KBM-7 (cell line): ENCODE measurements around the gene HLA-DQB2.
A peak's percentile ranks its signal among the peaks of the same experiment; 100 is the strongest.
"Not testable (repeated sequence)": the region's sequence is repeated elsewhere in the genome, so short reads cannot be mapped to it uniquely, and the experiment has no call there.

ENCODE experiments used
- DNase-seq: peaks from one replicate; pipeline ENCODE4 v3.0.0-alpha.2; 2015
- in situ Hi-C: fragments of 300-500 bp; cut with MboI; formaldehyde crosslinking; loops from 2 replicates; pipeline ENCODE4 v1.14.3; 2020; ENCODE audit warnings: low sequenced_read_pairs, low pct_unique_long_range_greater_than_20kb, mixed read lengths

HLA-DQB2 gene

DNA sequence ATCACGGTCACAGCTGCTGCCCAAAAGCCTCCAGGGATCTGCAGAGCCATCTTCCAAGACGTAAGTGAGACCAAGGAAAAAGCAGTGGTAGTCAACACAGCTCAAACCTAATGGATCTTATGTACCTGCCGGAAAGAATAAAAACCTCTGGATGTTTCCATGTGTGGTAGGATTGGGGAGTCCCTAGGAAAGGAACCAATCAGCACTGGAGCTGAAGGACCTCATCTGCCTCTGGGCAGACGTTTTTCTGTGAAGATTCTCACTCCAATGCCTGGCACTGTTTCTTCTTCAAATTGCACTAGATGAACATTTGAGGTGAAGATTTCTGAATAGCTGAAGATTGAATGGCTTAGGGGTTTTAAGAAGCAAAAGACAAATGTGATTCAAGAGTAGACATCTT lies at the start of gene HLA-DQB2:
TSS of gene HLA-DQB2 (minus strand) at position 112 of the 400 bp plus-strand sequence. CDS start at position 50, 62 bp downstream.
- in situ Hi-C loops, result no loop called here
- DNase-seq, result no peak

DNA sequence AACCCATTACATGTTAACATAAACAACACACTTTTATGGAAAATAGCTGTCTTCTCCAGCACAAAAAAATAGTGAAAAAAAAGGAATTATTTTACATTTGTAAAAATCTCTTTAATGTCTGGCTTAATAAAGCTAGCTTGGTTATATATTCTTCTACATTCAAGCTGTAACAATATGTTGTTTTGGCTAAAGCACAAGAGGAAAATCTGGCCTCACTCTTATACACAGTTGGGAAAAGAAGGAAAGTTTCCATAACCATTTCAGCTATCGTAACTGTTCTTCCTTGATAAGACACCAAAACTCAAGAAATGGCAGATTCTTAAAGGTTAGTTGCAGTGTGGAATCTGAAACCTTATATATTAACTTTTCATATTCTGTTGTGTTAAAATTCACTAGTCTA lies 45.8 kb upstream of the HLA-DQB2 start:
- DNase-seq, result no peak
- in situ Hi-C loops, result no loop called here

DNA sequence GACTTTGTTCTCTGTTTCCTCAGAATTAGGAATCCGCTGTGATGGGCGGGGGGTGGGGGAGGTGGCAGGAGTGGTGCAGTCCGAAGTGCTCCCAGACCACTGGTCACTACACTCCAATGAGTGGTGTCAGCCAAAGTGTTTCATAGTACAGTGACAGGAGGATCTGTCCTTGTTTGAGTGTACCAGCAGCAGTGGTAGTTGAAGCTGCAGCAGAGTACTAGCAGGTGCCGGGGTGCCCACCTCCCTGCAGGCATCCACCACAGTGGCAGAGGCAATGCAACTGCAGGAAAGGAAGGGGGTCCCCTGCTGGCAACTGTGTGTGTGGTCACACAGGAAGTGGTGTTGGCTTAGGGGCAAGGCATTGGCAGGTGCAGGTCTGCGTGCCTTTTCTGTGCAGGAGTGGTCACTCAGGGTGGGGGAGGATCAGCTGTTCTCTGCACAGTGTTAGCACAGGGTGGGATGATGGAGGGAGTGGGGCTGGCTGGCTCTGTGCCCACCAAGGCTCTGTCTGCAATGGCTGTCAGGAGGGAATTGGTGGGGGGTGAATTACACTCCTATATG lies 43.8 kb upstream of the HLA-DQB2 start:
- in situ Hi-C loops, result no loop called here
- no peak for DNase-seq

GRCh38 chr6:32805404-32805803 lies 42.1 kb upstream of the HLA-DQB2 start:
- in situ Hi-C loops, result not testable (repeated sequence)

GRCh38 chr6:32803416-32803815 lies 40.1 kb upstream of the HLA-DQB2 start:
- in situ Hi-C loops, result no loop called here

More at GRCh38 chr6:32805404-32805803, 42.1 kb upstream of the HLA-DQB2 start:
- not testable (repeated sequence) for DNase-seq

DNA sequence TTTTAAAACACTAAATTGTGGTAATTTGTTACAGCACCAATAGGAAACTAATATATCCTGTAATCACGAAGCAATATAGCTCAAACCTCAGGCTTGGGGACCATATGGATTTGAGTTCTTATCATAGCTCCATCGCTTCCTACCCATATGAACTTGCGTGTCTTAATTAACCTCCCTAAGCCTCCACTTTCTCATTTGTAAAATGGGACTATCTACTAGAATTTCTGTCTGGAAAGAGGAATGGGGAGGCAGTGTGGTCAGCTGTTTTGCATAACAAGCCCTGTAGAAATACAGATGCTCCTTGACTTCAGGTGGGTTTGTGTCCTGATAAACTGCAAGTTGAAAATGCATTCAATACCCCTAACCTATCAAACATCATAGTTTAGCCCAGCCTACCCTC lies 36.4 kb upstream of the HLA-DQB2 start:
- DNase-seq, result no peak
- in situ Hi-C loops, result loop anchor here (25.0 kb wide), 1 partner anchor 387 kb away; the partner anchor contains the start of gene BTNL2

More at GRCh38 chr6:32803416-32803815, 40.1 kb upstream of the HLA-DQB2 start:
- no peak for DNase-seq

DNA sequence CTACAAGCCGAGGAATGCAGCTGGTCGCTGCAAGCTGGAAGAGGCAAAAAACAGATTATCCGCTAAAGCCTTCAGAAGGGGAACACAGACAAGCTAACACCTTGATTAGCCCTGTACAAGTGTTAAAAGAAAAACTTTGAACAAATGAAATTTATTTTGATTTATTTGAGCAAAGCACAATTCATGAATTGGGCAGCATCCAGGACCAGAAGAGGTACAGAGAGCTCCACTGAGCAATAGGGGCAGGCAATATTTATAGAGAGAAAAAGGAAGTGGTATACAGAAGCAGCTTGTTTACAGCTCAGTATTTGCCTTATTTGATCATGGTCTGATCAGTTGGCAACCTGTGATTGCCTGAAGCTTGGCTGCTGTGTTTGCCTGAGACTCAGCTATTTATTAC lies 35.8 kb upstream of the HLA-DQB2 start:
- DNase-seq, result peak; percentile 29
- in situ Hi-C loops, result loop anchor here (25.0 kb wide), 1 partner anchor 387 kb away; the partner anchor contains the start of gene BTNL2

DNA sequence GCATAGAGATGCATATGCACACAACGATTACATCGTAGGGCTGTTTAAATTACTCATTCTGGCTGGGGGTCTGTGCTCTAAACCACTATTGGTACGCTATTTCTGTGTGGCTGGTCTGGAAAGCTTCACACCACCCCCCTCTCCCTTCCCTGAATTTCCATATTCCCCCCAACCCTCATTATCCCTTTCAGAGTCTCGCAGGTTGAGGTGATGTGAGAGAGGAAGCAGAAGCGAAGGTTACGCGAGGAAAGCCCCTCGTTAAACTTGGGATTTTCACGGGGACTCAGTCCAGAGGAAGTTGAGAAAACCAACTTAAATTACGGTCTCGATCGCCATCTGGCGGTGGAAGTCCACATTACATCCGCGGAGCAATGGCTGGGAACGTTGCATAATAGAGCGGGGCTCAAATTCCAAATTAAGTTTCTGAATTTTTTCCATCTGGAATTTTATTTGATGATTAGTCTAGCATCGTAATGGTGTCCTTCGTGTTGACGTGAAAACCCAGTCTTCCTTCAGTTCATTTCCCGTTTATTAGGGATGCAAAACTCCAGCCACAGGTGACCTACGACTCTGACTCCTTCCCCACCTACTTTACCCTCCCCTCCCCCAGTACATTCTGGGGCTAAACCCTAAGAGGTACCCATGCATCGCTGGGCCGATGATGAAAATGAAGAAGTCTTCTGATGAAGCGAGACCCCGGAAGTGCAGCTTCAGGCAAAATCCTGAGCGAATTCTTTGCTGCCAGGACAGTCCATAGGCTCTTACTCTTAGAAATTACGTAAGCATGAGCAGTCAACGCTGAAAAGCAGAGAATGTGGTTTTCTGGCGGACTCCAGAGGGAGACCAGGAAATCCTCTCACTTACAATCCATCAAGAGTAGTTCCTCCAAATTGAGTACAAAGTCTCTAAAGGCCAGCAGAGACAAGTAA lies 33.8 kb upstream of the HLA-DQB2 start:
- in situ Hi-C loops, result loop anchor here (25.0 kb wide), 1 partner anchor 385 kb away; the partner anchor contains the start of gene BTNL2

GRCh38 chr6:32794510-32794909 lies 31.2 kb upstream of the HLA-DQB2 start:
- in situ Hi-C loops, result loop anchor here (25.0 kb wide), 1 partner anchor 382 kb away; the partner anchor contains the start of gene BTNL2
- DNase-seq, result peak; percentile 84

More for the DNA sequence above, 33.8 kb upstream of the HLA-DQB2 start:
- peak; percentile 93 for DNase-seq

GRCh38 chr6:32792901-32793435 lies 29.6 kb upstream of the HLA-DQB2 start:
- in situ Hi-C loops, result loop anchor here (25.0 kb wide), 1 partner anchor 381 kb away; the partner anchor contains the start of gene BTNL2

GRCh38 chr6:32790306-32790705 lies 27.0 kb upstream of the HLA-DQB2 start:
- in situ Hi-C loops, result loop anchor here (25.0 kb wide), 1 partner anchor 378 kb away; the partner anchor contains the start of gene BTNL2
- DNase-seq, result no peak

More at GRCh38 chr6:32792901-32793435, 29.6 kb upstream of the HLA-DQB2 start:
- DNase-seq, result no peak

GRCh38 chr6:32785781-32786533 lies 22.6 kb upstream of the HLA-DQB2 start:
- in situ Hi-C loops, result loop anchor here (25.0 kb wide), 1 partner anchor 374 kb away; the partner anchor contains the start of gene BTNL2
- peak; percentile 82 for DNase-seq

GRCh38 chr6:32782923-32783322 lies 19.6 kb upstream of the HLA-DQB2 start:
- DNase-seq, result not testable (repeated sequence)
- in situ Hi-C loops, result loop anchor here (25.0 kb wide), 1 partner anchor 371 kb away; the partner anchor contains the start of gene BTNL2

DNA sequence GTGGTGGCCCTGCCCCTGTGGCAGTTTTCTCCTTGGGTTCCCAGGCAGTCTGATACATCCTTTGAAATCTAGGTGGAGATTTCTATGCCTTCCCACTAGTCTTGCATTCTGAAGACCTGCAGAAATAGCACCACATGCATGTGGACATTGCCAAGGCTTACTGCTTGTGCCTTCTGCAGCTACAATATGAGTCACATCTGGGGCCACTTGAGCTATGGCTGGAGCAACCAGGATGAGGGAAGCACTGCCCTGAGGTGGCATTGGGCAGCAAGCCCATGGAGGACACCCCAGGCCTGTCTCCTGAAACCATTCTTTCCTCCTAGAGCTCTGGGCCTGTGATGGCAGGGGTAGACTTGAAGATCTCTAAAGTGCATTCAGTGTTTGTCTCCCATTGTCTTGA lies 15.7 kb upstream of the HLA-DQB2 start:
- in situ Hi-C loops, result loop anchor here (25.0 kb wide), 1 partner anchor 367 kb away; the partner anchor contains the start of gene BTNL2
- DNase-seq, result no peak

DNA sequence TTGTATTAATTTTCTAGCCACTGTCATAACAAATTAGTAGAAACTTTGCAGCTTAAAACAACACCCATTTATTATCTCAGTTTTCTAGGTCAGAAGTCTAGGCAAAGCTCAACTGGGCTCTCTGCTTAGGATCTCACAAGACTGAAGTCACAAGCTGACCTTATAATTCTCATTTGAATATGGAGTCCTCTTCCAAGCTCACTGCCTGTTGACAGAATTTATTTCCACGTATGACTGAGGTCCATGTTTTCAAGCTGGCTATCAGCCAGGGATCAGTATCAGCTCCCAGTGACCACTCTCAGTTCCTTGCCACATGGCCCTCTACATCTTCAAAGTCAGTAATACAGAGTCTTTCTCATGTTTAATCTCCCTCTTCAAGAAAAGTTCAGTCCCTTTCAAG lies 11.7 kb upstream of the HLA-DQB2 start:
- in situ Hi-C loops, result loop anchor here (25.0 kb wide), 1 partner anchor 363 kb away; the partner anchor contains the start of gene BTNL2
- DNase-seq, result no peak

- no peak for DNase-seq
- in situ Hi-C loops, result no loop called here
Measured at GRCh38 chr6:32774426-32774825, 11.1 kb upstream of the HLA-DQB2 start.

GRCh38 chr6:32772656-32773055 lies 9.3 kb upstream of the HLA-DQB2 start:
- DNase-seq, result no peak
- in situ Hi-C loops, result no loop called here

GRCh38 chr6:32764048-32764447 lies 716 bp upstream of the HLA-DQB2 start:
- no peak for DNase-seq
- in situ Hi-C loops, result no loop called here
